AG09319 (cell line): ENCODE results near the gene PITPNC1.

Source experiments
- DNase-seq: peaks from one replicate; pipeline ENCODE4 v3.0.0-alpha.2; 2010; ENCODE audit warnings: low read depth; ENCODE audit errors: extremely low read depth
- TF ChIP-seq, protein P1 (sequence below): IDR thresholded peaks from 2 replicates; pipeline ENCODE4 v1.5.1; 2011; ENCODE audit warnings: low read depth, mild to moderate bottlenecking, inconsistent platforms, low read length, moderate library complexity

Gene PITPNC1

DNA sequence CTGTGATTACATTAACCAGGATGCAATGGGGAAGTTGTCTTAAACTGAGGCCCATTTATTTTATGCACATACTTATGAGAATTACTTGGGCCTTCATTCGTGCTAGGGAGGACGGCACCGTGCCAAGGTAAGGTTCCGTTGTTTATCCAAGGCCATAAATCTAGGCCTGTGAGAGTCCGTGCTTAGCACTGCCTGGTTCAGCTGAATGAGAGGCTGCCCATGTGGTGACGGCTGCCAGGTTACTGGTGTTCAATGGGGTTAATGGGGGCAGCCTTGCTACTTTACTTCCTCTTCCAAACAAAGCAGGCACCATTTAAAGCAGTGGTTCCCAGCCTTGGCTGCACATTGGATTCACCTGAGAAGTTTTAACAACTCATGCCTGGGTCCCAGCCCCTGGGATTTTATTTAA, 205.6 kb downstream of the PITPNC1 start:
- DNase-seq, result no peak
- TF ChIP-seq, protein P1, sequence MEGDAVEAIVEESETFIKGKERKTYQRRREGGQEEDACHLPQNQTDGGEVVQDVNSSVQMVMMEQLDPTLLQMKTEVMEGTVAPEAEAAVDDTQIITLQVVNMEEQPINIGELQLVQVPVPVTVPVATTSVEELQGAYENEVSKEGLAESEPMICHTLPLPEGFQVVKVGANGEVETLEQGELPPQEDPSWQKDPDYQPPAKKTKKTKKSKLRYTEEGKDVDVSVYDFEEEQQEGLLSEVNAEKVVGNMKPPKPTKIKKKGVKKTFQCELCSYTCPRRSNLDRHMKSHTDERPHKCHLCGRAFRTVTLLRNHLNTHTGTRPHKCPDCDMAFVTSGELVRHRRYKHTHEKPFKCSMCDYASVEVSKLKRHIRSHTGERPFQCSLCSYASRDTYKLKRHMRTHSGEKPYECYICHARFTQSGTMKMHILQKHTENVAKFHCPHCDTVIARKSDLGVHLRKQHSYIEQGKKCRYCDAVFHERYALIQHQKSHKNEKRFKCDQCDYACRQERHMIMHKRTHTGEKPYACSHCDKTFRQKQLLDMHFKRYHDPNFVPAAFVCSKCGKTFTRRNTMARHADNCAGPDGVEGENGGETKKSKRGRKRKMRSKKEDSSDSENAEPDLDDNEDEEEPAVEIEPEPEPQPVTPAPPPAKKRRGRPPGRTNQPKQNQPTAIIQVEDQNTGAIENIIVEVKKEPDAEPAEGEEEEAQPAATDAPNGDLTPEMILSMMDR, result no peak

DNA sequence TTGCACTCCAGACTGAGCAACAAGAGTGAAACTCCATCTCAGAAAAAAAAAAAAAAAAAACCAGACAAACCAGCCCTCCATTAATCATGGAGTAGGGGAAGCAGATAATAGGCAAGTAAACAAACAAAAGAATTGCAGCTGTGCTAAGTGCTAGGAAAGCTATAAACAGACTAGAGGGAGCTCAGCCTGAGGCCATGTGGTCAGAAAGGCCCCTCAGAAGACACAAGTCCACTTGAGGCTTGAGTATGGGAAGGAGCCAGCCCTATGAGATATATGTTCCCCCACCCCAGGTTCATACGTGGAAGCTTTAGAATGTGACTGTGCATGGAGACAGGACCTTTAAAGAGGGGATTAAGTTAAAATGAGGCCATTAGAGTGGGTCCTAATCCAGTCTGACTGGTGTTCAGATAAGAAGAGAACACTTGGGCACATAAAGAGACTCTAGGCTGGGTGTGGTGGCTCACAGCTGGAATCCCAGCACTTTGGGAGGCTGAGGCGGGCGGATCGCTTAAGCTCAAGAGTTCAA, 208.1 kb downstream of the PITPNC1 start:
- TF ChIP-seq, protein P1, result no peak
- DNase-seq, result no peak

DNA sequence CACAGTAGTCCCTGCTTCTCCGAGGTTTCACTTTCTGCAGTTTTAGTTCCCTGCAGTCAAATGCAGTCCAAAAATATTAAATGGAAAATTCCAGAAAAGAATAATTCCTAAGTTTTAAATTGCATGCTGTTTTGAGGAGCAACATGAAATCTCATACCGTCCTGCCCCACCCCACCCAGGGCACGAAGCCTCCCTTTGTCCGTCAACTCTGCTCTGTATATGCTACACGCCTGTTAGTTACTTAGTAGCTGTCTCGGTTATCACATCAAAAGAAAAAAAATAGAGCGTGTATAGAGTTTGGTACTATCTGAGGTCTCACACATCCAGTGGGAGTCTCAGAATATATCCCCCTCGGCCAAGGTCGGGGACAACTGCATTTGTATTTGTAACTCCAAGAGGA, 211.2 kb downstream of the PITPNC1 start:
- DNase-seq, result no peak
- TF ChIP-seq, protein P1, result no peak

DNA sequence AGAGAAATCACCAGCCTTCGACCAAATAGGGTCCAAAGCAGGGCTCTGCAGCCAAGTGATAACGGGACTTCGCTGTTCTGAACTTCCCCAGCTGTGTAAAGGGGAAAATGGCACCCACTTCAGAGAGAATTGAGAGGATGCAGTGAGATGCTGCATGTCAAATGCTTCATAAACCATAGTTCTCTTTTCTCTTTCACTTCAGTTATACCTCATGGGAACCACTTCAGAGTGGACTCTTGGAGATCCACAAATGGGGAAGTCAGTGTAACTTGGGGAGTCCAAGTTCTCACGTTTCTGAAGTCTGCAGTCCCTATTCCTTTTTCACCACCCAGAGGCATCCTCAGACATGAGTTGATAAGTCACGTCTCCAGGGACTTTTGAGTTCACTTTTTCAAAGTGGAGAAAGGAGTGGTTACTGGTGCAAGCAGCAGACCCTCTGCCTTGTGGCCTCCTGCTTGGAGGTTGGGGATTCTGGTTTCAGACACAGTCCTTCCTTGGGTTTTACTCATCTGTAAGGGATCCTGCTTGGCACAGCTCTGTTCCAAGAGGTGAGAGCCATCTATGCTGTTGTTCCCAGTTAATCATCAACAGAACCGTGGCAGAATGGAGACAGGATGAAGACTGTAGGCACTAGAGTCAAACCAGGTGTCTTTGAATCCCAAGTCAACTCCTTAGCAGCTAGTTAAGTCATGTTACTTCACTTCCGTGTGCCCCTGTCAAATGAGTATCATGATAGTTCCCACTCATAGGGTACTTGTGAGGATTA, 217.2 kb downstream of the PITPNC1 start:
- no peak for DNase-seq
- TF ChIP-seq, protein P1, result no peak

DNA sequence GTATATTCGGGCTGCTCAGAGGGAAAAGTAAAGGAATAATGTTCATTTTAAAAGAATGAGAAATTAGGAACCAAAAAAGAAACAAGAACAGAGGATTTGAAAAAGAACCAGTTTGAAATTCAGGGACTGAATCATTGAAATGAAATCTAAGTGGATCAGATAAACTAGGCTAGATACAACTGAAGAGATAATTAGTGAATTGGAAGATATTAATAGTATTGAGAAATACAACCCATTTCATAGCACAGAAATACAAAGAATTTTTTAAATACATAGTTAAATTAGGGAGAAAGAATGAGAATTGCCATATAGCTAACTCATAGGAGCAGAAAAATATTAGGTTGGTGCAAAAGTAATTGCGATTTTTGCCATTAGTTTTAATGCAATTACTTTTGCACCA, 223.3 kb downstream of the PITPNC1 start:
- no peak for DNase-seq

DNA sequence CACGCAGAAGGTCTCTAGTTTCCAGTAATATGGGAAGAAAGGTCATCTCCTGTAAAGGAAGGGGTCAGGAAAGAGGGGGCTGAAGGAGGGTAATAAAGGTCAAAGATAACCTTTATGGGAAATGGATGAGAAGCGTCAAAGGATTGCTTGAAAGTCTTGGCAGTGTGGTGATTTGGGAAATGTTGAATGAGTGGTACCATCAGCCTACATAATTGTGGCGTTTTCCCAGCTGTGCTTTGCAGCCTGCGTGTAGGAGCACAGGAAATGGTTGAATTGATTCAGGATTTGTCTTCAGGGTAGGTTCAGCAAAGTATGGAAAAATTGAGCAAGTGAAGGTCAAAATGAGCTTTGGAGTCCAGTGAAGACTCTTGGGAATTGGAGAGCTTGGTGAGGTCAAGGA, 224.8 kb downstream of the PITPNC1 start:
- no peak for DNase-seq
- TF ChIP-seq, protein P1, result no peak

More for the DNA sequence above, 223.3 kb downstream of the PITPNC1 start:
- TF ChIP-seq, protein P1, result no peak

DNA sequence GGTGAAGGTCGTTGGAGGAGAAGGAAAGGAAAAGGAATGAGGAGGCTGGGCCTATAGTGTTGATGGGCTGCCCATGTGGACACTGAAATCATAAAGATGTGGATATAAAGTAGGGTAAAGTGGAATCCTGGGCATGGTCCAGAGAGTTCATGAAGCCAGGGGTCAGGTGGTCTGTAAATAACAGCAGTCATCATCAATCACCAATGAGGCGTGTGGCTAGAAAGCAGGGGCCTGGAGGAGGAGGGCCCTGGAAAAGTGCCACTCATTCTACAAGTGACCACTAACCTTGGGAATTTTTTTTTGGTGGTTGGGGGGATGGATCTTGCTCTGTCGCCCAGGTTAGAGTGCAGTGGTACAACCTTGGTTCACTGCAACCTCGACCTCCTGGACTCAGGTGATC, 225.4 kb downstream of the PITPNC1 start:
- TF ChIP-seq, protein P1, result no peak
- DNase-seq, result no peak
